ENCODE data around the gene TRAK2.

Gene TRAK2

DNA sequence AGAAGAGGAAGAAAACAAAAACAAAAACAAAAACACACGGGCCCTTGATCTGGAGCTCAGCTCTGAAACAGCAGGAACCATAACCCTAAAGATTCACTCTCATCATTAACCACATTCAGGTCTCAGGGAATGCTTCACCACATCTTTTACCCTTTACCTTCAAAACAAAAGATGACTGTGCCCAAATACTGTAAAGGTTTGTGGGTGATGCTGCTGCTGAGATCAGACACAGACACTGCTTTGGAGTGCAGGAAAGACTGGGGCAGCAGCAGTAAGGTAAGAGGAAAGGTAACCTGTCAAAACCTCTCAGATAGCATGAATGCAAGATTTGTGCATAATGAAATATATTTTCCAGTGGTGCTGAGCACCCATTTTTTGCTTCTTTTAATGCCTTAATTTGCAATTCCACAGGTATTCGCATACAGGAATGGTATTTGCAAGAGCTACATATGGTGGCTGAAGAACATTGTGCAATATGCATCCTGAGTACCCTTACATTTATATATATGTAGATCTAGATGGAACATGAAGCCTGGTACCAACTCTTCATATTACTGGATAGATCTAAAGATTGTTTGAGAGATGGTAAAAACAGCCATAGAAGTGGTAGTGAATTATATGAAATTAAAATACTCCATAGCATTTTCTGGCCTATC, 90.1 kb downstream of the TRAK2 start:
- DNase-seq: peak in 1 of 5 experiments; percentile 53

DNA sequence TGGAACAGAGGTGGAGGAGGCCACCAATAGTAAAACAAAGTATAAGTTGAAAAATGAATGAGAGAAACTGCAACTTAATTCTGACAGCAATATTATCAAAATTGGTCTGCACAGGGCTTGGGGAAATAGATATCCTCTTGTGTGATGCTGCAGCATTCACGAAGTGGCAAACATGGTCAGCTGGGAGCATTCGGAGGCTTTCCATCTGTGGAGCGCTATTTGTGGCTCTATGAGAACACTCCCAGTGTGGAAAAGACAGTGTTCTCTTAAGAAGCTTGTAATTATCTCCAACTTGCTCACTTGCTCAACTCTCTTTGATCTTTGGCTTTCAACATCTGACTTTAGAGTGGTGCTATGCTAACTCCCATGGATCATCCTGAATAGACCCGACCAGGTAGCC, 91.0 kb downstream of the TRAK2 start:
- DNase-seq: no peak

DNA sequence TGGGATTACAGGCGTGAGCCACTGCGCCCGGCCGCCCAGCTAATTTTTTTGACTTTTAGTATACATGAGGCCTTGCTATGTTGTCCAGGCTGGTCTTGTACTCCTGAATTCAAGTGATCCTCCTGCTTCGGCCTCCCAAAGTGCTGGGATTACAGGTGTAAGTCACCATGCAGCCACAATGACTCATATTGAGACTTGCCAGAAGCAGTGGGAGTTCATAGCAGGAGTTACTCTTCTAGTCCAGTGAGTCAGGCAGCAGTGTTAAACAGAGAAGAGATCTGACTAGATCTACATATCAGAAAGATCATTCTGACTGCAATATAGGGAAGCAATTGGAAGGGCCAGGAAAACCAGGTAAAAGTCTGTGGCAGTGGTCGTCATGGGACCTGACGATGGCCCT, 92.6 kb downstream of the TRAK2 start:
- DNase-seq: peak in 1 of 5 experiments; percentile 74

DNA sequence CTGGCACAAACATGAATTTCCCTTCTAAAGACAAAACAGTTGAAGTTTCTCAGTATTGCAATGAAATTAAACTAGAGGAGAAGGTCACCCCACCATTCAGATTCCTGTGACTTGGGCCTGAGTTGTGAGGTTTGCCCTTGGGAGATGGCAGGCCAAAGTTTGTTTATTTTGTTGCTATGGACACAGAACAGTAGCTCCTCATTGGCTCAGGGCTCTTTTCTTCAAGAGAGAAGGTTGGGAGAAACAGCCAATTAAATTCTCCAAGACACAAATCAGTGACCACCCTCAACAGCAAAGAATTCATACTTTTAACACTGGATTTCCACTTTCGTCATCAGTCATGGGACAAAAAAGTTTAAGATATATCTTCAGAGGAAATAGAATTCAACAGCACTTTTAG, 94.0 kb downstream of the TRAK2 start, which contains the start of gene FLACC1:
FLACC1 (minus strand) TSS at position 125 of the 400 bp plus-strand sequence. CDS start 5,941 bp downstream, outside the sequence.
- no peak for DNase-seq

DNA sequence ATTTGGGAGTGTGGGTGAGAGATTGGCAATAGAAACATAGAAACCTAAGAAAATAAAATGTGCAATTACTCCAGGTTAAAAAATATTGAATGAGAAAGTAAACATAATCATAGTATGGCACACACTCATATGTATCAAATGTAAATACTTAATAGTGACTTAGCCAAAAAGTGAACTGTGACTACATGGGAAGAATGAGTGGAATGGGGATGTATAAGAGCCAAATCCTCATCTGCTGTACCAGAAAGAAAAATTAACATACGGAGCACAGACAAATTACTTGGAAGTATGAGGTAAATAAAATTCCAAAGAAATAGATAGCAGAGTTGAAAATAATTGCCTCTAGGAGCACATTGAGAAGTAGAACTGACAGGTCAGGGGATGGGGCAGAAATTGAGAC, 98.1 kb downstream of the TRAK2 start:
- no peak for DNase-seq

DNA sequence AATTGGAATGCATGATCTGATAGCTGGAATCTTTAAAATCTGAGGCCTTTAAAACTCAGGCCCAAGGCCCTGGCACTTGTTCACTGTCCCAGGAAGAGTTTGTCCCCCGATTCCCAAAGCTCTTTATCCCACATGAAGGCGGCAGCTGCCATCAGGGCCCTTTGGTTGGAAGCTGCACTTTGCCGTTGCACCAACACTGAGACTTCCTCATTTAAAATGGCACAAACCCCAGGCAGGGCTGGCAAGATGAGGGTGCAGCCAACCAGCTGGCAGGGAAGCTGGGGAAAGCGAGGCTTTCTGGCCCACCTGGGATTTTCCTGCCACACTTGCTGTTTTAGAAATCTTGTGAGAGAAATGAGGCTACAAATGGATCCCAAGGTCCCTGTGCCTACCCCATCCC, 100.4 kb downstream of the TRAK2 start:
- no peak for DNase-seq

DNA sequence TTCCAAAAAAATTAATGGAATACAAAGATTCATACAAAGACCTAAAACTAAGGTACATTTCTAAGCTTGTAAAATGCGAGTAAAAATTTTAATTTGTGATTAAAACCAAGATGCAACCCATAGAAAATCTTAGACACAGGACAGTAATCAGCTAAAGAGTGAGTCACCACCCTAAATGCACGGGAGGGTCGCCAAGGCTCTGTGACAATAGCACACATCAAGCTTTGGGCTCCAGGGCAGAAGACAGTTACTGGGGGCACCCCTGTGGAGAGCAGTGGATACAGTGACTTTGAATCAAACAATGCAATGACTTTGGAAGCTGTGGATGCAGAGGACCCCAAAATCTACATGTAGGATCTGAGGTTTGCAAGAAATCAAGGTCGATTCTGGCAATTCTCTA, 101.7 kb downstream of the TRAK2 start:
- no peak for DNase-seq

DNA sequence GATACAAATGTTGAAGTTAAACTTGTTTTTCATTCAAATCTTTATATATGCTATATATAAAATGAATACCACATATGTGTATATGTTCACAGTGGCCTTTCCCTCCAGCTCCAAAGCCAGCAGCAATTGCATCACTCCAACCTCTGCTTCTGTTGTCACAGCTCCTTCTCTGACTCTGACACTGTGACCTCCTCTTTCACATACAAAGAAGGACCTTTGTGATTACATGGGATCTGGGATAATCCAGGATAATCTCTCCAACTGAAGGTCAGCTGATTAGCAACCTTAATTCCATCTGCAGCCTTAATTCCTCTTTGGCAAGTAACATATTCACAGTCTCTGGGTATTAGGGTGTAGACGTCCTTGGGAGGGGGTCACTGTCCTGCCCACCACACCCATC, 102.5 kb downstream of the TRAK2 start:
- DNase-seq: no peak

DNA sequence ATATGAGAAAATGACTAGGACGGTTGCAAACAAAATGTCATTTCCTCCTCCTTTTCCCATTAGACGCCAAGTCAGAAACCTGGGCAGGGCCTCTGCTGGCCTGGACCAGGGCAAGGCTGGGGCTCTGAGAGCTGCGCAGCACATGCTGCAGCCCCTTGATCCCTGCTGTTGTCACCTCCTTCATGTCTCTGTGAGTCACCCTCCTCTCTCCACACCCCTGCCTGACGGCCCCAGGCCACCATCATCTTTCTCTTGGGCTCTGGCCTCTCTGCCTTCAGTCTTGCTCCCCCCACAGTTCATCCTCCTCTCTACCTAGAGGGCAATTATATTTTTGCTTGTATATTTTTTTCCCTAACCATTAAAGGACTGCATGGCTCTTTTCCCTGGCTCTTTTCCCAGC, 104.1 kb downstream of the TRAK2 start:
- no peak for DNase-seq

DNA sequence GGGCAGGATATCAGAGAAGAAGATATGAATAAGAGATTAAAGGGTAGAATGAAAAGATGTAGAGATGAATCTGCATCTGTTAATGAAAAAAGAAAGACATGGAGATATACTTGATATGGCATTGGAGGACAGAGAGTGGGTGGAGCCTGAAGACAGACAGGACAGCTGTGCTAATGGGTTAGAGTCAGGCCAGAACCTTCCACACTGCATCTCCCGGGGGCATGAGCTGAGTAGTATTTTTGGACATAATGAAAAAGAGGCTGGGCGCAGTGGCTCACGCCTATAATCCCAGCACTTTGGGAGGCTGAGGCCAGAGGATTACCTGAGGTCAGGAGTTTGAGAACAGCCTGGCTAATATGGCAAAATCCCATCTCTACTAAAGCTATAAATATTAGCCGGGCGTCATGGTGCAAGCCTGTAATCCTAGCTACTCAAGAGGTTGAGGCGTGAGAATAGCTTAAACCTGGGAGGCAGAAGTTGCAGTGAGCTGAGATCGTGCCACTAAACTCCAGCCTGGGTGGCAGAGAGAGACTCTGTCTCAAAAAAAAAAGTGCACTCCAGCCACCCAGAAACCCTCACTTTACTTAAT, 105.5 kb downstream of the TRAK2 start:
- no peak for DNase-seq

DNA sequence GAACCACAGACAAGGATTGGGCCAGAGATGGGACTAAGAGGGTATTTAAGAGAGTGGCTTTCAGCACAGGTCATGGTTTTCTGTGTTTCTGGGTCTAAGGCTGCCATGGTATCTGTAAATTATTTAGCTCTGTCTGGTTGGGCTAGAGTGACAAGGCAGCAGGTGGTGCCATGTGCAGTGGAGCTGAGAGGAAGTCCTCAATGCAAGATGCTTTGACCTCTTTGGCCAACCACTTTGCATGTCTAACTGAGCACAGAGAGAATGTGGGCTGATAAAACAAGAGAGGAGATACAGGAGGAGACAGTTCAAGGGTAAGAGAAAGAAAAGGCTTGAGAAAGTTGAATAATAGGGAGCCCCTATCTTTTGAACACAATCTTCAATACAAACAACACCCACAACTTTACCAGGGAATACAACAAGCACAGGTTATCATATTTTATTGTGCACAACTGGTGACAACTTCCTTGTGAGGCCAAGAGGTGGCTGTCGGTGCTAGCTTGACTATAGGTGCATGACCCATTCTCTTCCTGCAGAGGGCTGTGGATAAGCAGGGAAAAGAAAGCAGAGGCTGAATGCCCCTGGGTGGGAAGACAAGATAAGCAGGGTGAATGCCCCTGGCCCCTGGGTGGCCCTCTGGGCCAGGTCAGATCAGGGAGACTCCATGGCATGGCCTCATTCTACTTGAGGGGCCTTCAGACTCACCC, 106.4 kb downstream of the TRAK2 start:
- DNase-seq: peak in 1 of 5 experiments; percentile 34

DNA sequence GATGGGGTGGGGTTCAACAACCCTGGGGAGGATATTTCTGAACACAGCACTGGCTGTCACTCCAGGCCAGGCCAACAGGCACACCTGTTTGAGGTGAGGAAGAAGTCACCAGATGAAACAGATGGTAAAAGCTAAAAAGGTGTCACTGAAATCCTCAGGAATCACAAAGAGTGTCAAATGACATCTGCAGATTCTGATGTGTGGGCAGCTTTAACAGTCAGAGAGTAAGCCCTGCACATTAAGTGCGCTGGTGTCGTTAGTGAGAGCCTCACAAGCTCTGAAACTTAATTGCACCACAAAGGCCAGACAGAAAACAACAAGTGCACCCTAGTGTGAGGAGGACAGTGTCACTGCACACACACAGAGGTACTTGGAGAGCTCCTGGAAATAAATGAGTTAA, 107.7 kb downstream of the TRAK2 start:
- DNase-seq: peak in 1 of 5 experiments; percentile 21

DNA sequence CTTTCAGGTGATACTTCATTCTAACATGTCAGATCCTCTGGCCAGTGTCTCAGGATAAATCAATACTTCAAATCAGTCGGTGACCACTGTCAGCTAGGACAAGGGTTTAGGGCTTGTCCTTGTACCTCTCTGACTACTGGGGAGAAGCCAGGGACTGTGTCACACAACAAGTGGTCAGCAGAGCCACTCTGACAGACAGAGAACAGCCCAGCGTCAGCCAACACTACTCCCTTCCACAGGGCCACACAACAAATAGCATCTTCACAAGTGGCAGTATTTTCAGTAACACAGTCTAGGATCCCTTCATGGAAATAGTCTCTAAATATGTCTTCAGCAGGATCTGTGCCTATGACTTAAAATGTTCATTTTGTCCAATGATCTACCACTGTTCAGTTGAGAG, 108.3 kb downstream of the TRAK2 start:
- no peak for DNase-seq

DNA sequence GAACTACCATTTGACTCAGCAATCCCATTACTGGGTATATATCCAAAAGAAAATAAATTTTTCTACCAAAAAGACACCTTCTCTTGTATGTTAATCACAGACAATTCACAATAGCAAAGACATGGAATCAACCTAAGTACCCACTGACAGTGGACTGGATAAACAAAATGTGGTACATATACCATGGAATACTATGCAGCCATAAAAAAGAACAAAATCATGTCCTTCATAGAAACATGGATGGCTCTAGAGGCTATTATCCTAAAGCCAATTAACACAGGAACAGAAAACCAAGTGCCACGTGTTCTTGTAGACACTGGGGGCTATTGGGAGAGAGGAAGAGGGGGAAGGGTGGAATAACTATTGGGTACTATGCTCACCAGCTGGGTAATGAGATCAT, 121.8 kb downstream of the TRAK2 start:
- no peak for DNase-seq

DNA sequence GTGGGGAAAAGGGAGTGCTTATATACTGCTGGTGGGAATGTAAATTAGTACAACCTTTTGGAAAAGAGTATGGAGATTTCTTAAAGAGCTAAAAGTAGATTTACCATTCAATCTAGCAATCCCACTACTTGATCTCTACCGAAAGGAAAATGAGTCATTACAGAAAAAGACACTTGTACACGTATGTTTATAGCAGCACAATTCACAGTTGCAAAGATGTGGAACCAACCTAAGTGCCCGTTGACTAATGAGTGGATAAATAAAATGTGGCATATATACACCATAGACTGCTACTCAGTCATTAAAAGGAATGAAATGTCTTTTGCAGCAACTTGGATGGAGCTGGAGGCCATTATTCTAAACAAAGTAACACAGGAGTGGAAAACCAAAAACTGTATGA, 123.6 kb downstream of the TRAK2 start:
- peak in 1 of 5 experiments; percentile 62 for DNase-seq

All from T-helper 2 cell (primary cell).